HG02943 (cell line): Measurements from ENCODE around the gene EPS8.

Source experiments
- ATAC-seq: cut with Tn5 transposase; IDR thresholded peaks from one replicate; pipeline ENCODE4 v1.9.1; 2021; ENCODE audit warnings: mild to moderate bottlenecking, low read depth, moderate library complexity; ENCODE audit not compliant: unreplicated experiment

Gene EPS8

DNA sequence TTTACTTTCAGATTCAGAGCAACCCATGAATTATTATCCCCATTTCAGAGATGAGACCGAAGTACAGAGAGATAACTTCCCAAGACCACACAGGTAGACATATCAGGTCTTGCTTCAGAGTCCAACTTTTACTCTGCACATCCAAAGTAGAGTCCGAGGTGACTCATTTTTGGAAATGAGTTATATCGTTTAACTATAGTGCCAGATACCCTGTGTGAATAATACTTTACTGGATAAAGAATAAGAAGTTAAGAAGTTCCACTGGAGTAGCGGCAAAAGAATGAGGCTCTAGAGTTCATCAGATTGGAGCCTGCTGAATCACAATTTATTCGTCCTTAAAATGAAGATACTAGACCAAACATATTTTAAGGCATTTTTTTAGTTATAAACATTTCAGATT lies 124.7 kb downstream of the EPS8 start:
- no peak for ATAC-seq

DNA sequence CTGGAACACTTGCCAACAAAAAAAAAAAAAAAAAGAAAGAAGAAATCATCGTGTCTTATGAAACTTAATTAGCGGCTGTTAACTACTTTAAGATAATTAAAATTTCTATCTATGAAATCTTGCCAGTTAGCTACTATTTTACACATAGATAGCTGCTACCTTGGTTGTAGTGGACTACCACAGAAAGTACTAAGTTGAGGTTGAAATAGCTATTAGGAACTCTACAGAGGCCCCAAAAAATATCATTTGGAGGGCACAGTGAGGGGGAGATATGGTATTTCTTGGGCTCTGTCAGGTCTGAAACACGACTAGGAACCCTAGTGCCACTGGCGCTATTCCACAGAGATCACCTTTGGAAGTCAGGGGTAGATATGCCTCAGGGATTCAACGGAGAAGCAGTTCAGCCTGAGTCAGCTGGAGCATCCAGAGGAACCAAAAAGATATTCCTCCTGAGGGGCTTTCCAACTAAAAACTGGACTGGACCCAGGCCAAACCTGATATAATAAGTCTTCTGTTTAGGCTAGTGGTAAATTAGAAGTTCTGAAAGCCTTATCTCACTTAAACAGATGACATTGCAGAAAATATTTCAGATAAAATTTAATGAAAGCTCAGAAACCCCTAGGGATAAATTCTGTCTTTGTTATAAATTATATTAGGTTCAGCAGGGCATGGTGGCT lies 126.1 kb downstream of the EPS8 start:
- ATAC-seq, result no peak

DNA sequence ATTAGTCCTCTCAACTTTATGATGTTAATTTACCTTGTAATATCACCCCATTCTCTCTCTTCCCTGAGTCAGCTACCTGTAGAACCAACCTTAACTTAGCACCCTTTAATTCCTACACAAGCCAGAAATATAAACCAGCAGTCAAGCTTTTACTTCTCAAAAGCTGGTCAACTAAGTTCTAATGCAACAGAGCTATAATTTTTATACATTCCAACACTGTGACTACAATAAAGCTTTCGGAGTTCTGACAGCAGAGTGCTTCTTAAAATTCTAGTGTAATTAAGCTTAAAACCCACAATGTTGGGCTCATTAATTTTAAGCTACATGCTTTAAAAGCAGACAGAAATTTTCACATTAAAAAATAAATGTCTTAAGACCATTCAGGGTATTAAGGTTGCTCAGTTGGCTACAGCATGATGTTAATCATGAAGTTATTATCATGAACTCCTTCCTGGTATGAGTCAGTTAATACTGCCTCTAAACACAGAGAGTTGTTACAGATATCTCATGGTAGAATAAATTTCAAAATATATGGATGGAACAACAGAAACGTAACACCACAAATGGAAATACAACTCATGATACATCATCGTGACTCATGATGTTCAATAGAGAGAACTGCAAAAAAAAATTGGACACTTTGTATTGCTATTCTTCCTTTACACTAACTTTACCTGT lies 126.7 kb downstream of the EPS8 start:
- ATAC-seq, result no peak

DNA sequence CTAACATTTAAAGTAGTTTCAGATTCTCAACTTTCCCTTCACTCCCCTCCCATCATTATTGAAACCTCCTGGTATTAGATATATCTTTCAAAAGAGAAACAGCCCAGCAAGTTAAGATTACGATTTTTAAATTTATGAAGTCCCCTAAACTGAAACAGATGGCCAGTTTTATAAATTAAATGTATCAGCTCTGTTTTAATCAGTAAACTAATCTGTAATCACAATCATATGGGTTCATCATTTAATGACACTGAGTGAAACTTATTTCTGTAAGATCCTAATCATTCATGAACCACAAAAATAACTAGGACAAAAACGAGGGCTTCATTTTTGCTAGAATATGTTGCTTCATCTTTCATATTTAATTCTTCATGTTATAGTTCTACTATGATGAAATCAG lies 137.8 kb downstream of the EPS8 start:
- ATAC-seq, result no peak

DNA sequence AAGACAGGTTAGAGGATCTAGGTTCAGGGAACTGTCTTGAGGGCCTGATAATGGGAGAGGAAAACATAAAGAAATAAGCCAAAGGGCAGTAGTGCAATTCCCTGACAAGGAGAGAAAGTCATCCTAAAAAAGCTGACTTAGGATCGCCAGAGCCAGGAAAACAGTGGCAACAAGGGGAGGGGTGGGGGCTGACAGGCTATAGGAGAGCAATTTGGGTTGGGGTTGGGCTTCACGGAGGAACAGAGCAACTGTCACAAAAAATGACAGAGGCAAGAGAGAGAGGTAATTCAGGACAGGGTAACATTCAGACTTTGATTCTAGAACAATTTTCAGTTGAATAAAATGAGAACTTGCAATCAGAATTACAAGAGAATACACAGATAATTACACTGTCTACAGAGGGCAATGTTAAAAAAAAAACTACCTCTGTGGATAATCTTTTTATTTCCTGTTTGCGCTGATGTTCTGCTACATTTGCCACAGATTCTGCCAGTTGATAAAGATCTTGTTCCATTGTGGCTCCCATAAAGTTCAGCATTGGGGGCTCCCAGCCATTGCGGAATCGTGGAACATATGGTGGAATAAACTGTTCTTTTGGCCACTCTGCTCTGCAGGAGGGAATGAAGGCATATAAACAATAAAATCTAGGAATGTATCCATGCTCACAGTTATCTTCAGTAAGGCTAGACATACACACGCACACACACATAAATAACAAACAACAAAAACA lies 138.6 kb downstream of the EPS8 start:
- ATAC-seq, result no peak

DNA sequence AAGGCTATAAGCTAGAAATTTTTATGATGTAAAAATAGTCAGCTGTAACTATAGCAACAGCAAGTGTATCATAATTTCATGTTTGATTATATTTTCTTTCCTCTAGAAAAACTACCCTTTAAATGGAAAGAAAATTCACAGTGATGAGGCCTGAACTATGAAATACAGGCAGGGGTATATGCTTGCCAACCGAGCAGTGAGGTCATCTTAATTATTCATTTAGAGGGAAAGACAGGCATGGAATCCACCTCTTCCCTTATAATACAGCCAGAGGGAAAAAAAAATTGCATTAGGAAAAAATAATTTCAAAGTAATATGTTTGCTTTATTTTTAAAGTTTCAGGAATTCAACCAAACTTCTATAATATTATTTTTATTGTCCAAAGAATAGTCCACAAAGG lies 139.8 kb downstream of the EPS8 start:
- ATAC-seq, result no peak

DNA sequence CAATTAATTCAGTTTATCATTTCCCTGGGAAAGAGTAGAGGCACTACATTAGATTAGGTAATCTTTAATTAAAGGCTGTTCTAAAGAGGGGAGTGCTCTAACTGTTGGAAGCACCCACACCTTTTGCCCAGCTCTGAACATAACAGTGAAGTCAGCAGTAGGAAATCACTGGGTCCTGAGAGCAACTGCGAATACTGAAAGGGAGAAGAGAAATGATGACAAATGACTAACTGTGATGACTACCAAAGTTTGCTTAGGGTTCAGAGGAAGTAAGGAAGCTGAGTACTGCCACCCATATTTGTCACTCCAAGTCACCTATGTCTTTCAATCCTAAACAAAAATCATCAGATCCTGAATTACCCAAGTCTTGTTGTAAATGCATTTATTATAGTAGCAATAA lies 140.6 kb downstream of the EPS8 start:
- no peak for ATAC-seq

DNA sequence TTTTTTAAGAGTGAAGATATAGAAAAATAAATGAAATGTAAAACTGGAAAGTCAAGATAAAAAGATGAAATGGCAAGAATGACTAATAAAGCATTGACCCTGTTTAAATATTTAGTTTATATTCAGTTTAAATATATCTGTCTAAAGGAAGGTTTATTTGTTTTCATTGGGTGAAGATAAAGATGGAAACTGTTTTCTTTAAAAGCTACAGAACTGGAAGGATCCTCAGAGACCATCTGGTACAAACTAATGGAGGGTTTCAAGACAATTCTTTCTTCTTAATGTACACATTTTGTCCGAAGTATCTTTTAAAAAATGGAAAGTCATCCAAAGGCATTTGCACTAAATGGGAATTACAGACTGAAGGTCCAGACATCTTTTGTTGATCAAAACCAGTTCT lies 142.6 kb downstream of the EPS8 start:
- no peak for ATAC-seq

DNA sequence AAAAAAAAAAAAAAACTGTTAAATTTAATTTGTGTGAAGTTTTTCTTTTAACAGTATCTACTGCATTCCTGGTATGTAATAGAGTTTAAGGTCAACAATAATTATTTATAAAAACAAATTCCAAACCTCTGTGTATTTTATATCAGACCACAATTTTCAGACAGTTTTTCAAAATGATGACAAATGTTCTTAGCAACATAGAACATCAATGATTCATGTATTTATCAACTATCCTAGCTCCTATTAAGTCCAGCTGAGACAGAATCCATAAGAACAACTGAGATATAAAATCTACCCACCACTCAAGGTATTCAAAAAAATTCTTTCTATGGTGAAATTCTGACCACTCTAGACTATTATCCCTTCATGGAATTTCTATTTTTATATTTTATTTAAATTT lies 144.5 kb downstream of the EPS8 start:
- ATAC-seq, result no peak

DNA sequence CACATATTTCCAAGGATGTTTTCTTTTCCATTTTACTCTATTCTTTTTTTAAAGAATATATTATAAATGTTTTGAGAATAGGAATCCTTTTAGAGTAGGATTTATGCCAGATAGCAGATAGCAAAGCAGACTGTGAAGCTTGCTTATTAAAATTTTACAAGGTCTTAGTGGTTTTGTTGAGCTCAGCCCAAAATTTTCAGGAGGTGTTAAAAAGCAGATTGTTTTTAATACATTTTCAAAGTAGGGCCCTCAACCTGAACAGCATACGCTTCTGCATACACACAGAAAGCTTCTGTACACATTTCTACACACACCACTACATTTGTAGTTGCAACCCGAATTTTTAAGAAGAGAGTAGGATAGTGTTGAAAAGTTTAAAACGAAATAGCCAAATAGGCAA lies 151.0 kb downstream of the EPS8 start:
- no peak for ATAC-seq

DNA sequence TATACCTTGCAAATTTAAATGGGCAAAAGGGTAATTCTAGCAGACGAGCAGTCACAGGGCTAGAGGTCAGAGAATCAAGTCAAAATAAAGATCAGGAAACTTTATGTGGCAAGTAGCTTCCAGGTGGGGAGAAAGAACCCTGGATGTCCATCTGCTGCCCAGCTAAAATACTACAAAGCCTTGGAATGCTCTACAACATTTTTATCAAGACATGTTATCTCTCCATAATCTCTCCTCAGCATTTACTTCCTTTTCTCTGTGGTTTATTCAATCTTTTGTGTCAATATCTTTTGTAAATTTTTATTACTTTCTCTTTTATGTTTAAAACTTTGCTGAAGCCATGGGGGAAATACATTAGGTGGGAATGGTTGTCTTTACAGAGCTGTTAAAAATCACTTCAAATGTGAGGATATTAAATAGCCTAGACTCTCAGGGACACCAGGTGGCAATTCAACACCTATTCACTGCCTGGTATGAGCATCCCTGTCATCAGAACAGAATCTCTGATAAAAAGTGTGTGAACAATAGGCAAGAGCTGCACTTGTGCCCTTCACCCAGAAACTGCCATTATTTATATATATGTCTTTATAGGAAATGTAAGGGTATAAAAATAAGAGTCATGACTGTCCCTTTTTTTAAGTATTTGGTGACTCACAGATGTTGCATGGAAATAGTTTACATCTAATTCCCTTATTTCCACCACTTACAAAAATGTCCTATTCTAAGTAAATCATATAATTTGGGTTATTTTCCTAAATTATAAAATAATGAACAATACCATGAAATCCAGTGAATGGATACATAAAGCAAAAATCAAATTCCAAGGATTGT lies 152.9 kb downstream of the EPS8 start:
- no peak for ATAC-seq

DNA sequence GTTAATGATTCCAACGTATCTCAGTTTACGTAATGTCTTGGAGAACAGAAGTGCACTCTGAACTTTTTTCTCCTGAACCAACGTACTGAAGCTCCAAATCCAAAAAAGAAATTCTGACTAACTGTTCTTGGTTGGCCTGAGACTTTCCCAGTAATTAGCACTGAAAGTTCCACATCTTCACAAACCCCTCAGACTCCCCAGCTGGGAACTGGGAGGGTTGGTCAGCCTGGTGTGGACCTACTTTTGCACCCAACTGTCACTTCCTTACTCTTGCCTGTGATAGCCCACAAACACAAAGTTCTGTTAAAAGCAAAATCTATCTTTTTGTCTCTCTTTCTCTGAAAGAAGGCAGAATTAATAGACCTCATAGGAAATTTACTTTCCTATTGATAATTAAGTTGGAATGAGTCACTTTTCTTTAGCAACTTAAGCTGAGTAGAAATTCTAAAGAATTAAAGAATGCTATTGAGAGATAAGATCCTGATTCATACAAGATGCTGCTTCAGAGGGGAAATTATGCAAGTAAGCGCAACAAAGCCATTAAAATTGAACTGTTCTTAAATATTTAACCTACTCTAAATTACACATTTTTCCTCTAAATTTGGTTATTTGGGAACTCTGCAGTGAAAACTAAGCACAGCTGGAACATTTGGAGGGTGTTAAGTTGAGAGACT lies 155.0 kb downstream of the EPS8 start:
- no peak for ATAC-seq

DNA sequence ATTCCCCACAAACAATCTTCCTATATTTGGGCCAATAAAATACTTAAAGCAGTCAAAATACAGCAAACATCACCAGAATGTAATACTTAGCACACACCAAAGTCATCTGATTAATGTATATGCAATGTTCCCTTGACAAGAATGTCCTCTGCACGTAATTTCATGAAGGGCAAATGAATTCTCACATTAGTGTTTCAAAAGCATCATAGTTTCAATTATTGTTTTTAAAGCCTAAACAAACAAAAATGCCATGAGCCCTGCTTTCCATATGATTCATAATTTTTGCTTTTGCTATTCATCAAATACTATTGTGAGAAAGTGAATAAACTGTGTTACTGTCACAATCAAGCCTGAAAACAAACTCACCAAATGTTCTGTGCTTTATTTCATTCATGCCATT lies 156.0 kb downstream of the EPS8 start:
- ATAC-seq, result no peak

DNA sequence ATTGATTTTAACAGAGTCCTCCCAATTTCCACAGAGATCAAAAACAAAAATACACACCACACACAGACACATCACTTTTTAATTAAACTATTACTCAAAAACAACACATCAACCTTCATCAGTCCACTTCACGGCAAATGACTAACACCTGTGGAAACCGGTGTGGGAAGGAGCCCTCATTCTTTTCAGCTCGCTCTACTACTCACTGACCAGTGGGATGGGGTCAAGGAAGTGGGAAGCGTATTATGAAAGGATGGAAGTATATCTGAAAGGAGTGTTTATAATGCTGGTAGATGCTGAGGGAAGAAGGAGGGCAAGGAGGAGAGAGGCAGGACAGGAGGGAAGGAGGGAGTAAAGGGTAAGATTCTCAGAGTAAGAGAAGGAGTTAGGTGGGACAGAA lies 156.5 kb downstream of the EPS8 start:
- no peak for ATAC-seq

DNA sequence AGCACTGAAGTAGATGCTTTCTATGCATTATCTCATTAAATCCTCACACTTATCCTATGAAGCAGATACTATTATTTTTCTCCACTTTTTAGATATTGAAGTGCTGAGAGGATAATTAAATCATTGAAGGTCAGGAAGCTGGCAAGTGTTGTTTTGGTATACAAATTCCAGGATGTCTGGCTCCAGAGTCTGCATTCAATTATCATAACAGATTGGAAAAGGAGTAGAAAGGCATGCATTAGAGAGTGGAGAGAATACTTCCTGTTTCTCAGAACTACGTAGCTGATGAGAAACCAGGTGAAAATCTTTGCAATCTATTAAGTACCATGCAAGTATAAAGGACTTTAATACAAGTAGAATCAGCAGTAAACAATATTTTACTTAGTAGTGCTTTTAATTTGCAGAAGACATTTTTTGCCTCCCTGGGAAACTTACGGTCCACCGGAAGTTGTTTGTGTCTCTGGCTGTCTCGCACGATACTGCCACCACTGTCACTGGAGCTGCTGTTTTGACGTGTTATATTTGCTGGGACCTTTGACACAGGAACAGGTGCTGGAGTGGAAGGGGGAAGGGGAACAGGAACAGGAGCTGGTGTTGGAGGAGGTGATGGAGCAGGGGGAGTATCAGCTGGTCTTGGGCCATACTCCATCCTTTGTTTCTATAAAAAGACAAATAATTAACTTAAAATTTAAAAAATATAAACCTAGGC lies 158.0 kb downstream of the EPS8 start:
- no peak for ATAC-seq

DNA sequence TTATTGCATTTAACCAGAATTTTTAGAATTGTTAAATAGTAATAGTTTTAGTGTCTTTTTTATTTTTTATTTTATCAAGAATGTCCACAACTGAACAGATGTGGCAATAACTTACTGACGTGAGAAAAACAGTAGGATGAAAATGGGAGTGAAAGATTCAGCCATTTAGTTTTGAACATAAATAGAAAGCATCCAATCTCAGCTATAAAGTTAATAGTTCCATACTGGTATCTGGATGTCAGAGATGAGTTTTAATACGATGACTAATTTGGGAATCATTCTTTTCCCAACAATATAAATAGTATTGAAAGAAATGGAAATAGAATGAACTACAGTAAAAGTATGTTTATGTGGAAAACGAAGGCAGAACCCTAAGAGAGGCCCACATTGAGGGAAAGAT lies 159.4 kb downstream of the EPS8 start:
- no peak for ATAC-seq

DNA sequence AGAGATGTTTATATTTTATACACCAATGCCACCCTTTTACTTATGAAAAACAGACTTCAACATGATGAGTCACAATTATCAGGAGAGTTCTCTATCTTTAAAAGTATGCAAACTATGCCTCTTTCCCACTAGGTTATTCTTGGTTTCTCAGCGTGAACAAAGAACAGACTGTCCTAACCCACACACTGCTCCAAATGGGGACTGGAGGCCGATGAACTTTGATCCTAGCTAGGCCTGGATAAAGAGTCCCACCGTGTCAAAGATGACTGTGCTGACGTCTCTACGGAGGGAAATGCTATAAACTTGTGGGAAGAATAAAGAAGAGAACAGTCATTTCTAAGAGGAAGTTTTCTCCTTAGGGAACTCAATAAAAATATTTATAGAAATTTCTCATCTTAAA lies 160.1 kb downstream of the EPS8 start:
- no peak for ATAC-seq

DNA sequence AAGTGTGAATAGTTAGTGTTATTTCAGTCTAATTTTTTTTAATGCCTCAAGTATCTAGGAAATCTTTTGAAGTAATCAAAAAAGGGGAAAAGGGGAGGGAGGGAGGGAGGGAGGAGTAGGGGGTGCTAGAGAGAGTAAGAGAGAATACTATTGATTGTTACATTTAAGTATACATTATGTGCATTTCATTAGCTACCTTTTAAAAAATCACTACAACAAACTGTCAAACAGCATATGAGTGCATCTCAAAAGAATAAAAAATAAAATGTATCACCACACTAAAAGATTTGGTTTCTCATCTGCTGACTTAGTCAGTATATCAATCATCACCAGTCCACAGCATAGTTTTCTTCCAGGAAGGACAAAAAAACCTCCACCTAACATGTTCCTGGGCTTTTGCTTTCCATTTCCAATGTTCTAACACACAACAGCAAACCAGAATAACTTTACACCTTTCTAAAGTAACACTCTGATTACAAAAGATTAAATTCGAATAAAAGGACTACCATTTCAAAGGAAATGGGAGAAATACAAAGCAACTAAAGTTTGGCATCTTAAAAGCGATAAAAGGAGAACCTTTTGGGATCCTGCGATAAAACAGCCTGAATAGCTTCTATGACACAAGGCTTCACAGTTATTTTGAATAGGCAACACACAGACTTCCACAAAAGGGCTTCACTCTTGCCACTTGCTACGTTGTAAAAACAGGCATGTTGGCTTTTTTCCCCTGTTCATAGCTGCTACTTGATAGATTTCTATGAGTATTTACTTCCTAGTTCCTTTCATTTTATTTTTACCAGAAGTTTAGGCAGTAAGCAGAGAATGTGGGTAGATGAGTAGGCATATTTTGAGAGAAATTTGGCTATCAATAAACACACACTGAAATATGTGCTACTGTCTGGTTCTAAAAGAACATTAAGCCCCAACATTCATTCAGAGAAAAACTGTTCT lies 160.9 kb downstream of the EPS8 start:
- ATAC-seq, result no peak

DNA sequence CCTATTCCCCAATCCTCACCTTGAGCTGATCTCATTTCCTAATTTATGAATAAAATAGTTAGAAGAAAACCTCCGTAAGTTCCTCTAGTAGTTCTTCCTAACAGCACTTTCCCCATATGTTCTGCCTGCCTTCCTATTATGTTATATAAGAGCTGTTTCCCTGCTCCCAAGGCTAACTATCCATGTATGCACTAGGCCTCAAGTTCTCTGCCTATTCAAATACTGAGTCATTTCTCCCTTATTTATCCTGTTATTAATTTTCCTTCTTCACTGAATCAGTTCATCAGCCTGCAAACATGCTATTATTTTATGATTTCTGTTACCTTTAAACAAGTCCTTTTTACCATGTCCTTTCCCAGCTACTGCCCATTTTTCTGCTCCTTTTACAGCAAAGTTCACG lies 164.1 kb downstream of the EPS8 start:
- ATAC-seq, result no peak
